Vagina (tissue), 2 donors: ENCODE results near the gene S100A7A. TPM values are rescaled to one million over a fixed set of nuclear protein-coding genes. Genes with fewer than 3 reads are reported as not detected.

ENCODE experiments used
- DNase-seq, 2 donors: peaks; one replicate each; pipeline ENCODE4 v3.0.0-alpha.2; 2017; ENCODE audit errors: extremely low spot score in 2 of 2
- H3K27ac ChIP-seq: fragments of 200-600 bp; sonication (generic); one replicate; pipeline ENCODE4 v1.5.1; 2019
- H3K27me3 ChIP-seq: fragments of 200-600 bp; sonication (generic); one replicate; pipeline ENCODE4 v1.5.1; 2019
- H3K36me3 ChIP-seq, 2 donors: fragments of 200-600 bp; sonication (generic); one replicate each; pipeline ENCODE4 v1.5.1; 2017 to 2019
- H3K4me1 ChIP-seq: fragments of 200-600 bp; sonication (generic); one replicate; pipeline ENCODE4 v1.5.1; 2019
- H3K4me3 ChIP-seq, 2 donors: fragments of 200-600 bp; sonication (generic); 1 replicate in 1 of 2; 2 replicates in 1 of 2; pipeline ENCODE4 v1.5.1; 2016 to 2019
- H3K9me3 ChIP-seq: fragments of 200-600 bp; sonication (generic); one replicate; pipeline ENCODE4 v1.5.1; 2019
- POLR2A ChIP-seq, 2 donors: fragments of 450-650 bp; IDR thresholded peaks; one replicate each; pipeline ENCODE4 v1.6.1; 2017; ENCODE audit warnings: antibody characterized with exemption in 2 of 2, mild to moderate bottlenecking in 2 of 2, moderate library complexity in 2 of 2
- POLR2AphosphoS5 ChIP-seq, 2 donors: sonication (generic); formaldehyde crosslinking; IDR thresholded peaks; one replicate each; pipeline ENCODE4 v1.9.0; 2017; ENCODE audit warnings: antibody characterized with exemption in 2 of 2, mild to moderate bottlenecking in 2 of 2, low read depth in 1 of 2; ENCODE audit not compliant: insufficient read depth in 1 of 2
- intact Hi-C: fragments of 100-400 bp; cut with DNase I; formaldehyde crosslinking; loops from one replicate; pipeline ENCODE4 v1.15.1; 2023
- total RNA-seq: library from RNA; depleted of rRNA; stranded (reverse); fragments of >200 nt; gene quantifications from one replicate; pipeline ENCODE4 v1.2.3, GENCODE V29; 2016
- TF ChIP-seq, protein P1 (sequence below), 3 experiments: fragments of 450-650 bp in 2 of 3; fragments of 200-600 bp in 1 of 3; sonication (generic) in 1 of 3; IDR thresholded peaks; one replicate each; pipeline ENCODE4 v1.5.1; 2017 to 2019; ENCODE audit warnings: antibody characterized with exemption in 3 of 3, mild to moderate bottlenecking in 2 of 3, moderate library complexity in 2 of 3

S100A7A gene
- not detected for total RNA-seq

DNA sequence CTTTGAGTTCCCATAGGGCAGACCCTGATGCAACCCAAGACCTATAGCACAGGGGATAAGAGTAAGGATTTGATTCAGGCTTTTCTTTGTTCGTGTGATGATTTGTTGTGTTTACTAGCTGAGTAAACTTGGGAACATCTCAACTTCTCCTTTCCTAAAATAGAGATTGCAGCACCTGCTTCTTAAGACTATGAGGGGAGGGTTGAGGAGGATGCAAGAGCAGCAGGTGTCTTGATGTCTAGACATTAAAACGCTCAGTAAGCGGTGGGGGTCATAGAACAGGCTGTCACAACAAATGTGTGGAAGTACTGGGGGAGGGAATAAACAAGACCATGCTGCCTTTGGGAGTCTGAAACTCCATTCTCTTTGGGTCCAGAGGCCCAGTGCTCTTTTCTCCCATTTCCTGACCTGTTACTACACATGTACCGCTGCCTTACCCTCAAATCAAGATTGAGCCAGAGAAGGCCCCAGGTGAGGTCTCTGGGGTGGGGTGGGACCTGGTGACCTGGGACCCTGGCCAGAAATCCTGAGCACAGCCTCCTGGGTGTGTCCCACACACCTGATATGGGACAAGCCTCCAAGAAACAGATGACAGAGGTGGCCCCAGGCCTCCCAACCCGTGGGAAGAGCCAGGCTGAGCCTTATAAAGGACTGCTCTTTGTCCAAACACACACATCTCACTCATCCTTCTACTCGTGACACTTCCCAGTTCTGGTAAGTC is at the start of gene S100A7A:
TSS of gene S100A7A (plus strand) at position 671 of the 721 bp plus-strand sequence. CDS start 1,563 bp downstream, outside the sequence.
- intact Hi-C loops = no loop called here
- Histone ChIP-seq H3K9me3 (no peaks in the 10 kb centered on the region), H3K4me1 (no peaks in the 10 kb centered on the region), H3K27ac (no peak within 1 kb of the TSS), H3K36me3 (no peaks in the 10 kb centered on the region), H3K27me3 (no peaks in the 10 kb centered on the region), H3K4me3 (no peak within 1 kb of the TSS)
- no peak for DNase-seq
- TF ChIP-seq POLR2AphosphoS5 (IDR thresholded peaks at IDR 0.05; ENCODE audit: insufficient read depth in 1 of 2, low read depth in 1 of 2) (no peak), POLR2A (IDR thresholded peaks at IDR 0.05) (no peak)
- TF ChIP-seq, protein P1, sequence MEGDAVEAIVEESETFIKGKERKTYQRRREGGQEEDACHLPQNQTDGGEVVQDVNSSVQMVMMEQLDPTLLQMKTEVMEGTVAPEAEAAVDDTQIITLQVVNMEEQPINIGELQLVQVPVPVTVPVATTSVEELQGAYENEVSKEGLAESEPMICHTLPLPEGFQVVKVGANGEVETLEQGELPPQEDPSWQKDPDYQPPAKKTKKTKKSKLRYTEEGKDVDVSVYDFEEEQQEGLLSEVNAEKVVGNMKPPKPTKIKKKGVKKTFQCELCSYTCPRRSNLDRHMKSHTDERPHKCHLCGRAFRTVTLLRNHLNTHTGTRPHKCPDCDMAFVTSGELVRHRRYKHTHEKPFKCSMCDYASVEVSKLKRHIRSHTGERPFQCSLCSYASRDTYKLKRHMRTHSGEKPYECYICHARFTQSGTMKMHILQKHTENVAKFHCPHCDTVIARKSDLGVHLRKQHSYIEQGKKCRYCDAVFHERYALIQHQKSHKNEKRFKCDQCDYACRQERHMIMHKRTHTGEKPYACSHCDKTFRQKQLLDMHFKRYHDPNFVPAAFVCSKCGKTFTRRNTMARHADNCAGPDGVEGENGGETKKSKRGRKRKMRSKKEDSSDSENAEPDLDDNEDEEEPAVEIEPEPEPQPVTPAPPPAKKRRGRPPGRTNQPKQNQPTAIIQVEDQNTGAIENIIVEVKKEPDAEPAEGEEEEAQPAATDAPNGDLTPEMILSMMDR (IDR thresholded peaks at IDR 0.05) = no peak

DNA sequence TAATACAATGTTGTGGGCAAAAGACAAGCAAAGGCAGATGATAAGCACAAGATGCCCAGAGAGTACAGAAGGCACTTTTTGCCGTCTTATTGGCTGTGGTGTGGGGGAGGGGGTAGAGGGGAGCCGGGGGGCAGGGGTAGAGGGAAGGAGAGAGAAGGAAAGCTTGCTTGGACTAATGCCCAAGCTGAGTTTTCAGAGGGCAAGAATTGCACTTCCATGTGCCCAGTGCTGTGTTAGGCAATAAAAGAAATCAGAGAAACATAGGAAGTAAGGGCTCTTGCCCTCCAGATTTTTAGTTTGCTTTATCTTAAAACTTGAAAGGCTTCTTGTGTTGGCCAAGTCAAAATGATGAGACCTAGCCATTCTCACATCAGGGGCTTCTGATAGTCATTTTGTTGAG is 49.2 kb upstream of the S100A7A start:
- Histone ChIP-seq H3K4me1 (peaks cover 5% of the 10 kb centered on the region), H3K27ac (no peak overlapping the region)
- intact Hi-C loops = no loop called here

DNA sequence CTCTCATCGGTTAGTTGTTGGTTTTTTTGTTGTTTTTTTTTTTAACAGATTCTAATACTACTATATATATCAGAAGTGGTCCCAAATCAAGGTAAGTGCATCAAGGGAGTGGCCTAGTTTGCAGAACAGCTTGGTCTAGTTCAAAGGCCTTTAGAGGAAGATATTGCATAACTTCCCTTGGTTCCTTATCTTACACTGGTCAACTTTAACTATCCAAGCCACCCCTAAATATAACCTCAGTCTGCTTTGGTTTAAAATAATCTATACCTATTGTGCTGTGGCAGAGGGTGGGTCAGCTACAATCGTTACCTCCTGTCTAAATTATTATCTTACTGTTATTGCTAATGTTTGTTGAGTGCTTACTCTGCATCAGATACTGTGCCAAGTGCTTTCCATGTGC is 47.8 kb upstream of the S100A7A start:
- peaks cover 5% of the 10 kb centered on the region for H3K4me1 ChIP-seq
- no peak overlapping the region for H3K27ac ChIP-seq
- H3K36me3 ChIP-seq = no peaks in the 10 kb centered on the region
- intact Hi-C loops = no loop called here
- H3K27me3 ChIP-seq = no peaks in the 10 kb centered on the region
- TF ChIP-seq POLR2A (IDR thresholded peaks at IDR 0.05) (no peak), POLR2AphosphoS5 (IDR thresholded peaks at IDR 0.05; ENCODE audit: insufficient read depth in 1 of 2, low read depth in 1 of 2) (no peak)
- TF ChIP-seq, protein P1 (IDR thresholded peaks at IDR 0.05) = no peak
- no peaks in the 10 kb centered on the region for H3K9me3 ChIP-seq
- peak in 1 of 2 donors; percentile 16 for DNase-seq
- H3K4me3 ChIP-seq = no peak overlapping the region

More for the DNA sequence above, 49.2 kb upstream of the S100A7A start:
- peak in 1 of 2 donors; percentile 4 for DNase-seq
- Histone ChIP-seq H3K4me3 (no peak overlapping the region), H3K27me3 (no peaks in the 10 kb centered on the region), H3K36me3 (no peaks in the 10 kb centered on the region), H3K9me3 (no peaks in the 10 kb centered on the region)
- TF ChIP-seq POLR2AphosphoS5 (IDR thresholded peaks at IDR 0.05; ENCODE audit: insufficient read depth in 1 of 2, low read depth in 1 of 2) = no peak

DNA sequence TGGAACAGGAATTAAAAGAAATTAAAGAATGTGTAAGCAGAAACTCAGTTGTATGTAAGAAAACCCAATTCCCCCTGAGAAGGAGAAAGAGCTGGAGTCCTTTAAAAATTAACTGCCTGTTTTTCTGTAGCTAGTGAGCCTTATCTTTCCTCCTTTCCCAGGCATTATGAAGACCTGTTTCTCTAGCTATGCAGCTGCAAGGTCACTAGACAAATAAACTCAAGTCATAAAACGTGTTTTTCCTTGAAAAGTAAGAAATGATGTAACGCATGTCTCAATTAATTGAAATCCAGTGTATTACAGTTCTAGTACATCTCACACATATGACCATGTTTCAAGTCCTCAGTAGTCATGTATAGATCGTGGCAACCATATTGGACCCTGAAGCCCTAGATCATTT is 46.2 kb upstream of the S100A7A start:
- DNase-seq = no peak
- Histone ChIP-seq H3K36me3 (no peaks in the 10 kb centered on the region), H3K9me3 (no peaks in the 10 kb centered on the region), H3K4me3 (no peak overlapping the region), H3K27me3 (no peaks in the 10 kb centered on the region), H3K4me1 (peaks cover 5% of the 10 kb centered on the region), H3K27ac (no peak overlapping the region)
- TF ChIP-seq, protein P1 (IDR thresholded peaks at IDR 0.05) = no peak
- TF ChIP-seq POLR2A (IDR thresholded peaks at IDR 0.05) (no peak), POLR2AphosphoS5 (IDR thresholded peaks at IDR 0.05; ENCODE audit: insufficient read depth in 1 of 2, low read depth in 1 of 2) (no peak)
- intact Hi-C loops = no loop called here

DNA sequence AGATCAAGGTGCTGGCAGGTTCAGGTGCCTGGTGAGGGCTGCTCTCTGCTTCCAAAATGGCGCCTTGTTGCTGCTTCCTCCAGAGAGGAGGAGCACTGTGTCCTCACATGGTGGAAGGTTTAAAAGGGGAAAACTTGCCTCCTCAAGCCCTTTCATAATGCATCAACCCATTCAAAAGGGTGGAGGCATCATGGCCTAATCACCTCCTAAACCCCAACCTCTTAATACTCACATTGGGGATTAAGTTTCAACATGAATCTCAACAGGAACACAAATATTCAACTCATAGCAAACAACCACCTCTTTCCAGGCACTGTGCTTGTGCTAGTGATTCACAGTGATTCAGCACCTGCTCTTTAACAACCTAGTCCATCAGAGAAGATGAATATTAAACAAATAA is 45.1 kb upstream of the S100A7A start:
- no peak overlapping the region for H3K4me3 ChIP-seq
- H3K4me1 ChIP-seq = peaks cover 5% of the 10 kb centered on the region
- peak in 1 of 2 donors; percentile 81 for DNase-seq
- no peaks in the 10 kb centered on the region for H3K27me3 ChIP-seq
- H3K36me3 ChIP-seq = no peaks in the 10 kb centered on the region
- no peaks in the 10 kb centered on the region for H3K9me3 ChIP-seq
- no peak overlapping the region for H3K27ac ChIP-seq
- no peak for TF ChIP-seq POLR2A (IDR thresholded peaks at IDR 0.05)
- TF ChIP-seq POLR2AphosphoS5 (IDR thresholded peaks at IDR 0.05; ENCODE audit: insufficient read depth in 1 of 2, low read depth in 1 of 2) = peak in 1 of 2 donors; percentile 38
- intact Hi-C loops = no loop called here

DNA sequence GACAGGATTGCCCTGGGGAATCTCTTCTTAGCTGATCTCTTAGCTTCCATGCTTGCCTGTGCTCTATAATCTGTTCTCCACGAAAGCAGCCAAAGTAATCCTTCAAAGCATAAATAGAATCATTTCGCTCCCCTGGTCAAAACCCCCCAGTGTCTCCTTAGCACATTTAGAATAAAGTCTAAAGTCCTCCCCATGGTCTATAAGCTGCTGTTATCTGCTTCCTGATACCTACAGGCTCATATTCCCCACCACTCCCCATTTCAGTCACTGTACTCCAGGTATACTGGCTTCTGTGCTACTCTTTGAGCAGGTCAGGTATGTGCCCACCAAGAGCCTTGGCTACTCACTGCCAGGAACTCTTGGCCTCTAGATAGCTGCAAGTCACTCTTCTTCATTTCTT is 43.7 kb upstream of the S100A7A start:
- Histone ChIP-seq H3K4me1 (peaks cover under 1% of the 10 kb centered on the region), H3K27ac (no peak overlapping the region), H3K27me3 (no peaks in the 10 kb centered on the region), H3K9me3 (no peaks in the 10 kb centered on the region), H3K4me3 (no peak overlapping the region), H3K36me3 (no peaks in the 10 kb centered on the region)
- DNase-seq = peak in 1 of 2 donors; percentile 25
- TF ChIP-seq, protein P1 (IDR thresholded peaks at IDR 0.05) = no peak
- TF ChIP-seq POLR2AphosphoS5 (IDR thresholded peaks at IDR 0.05; ENCODE audit: insufficient read depth in 1 of 2, low read depth in 1 of 2) (no peak), POLR2A (IDR thresholded peaks at IDR 0.05) (no peak)
- intact Hi-C loops = no loop called here
